ENCODE measurements around the gene MRGPRG.

The MRGPRG gene

GRCh38 chr11:3225826-3226750, 7.5 kb upstream of the MRGPRG start:
- Histone ChIP-seq H3K27ac (ENCODE audit: insufficient read depth, low read depth, low read length, poor library complexity, severe bottlenecking) (no peak overlapping the region), H3K27me3 (ENCODE audit: control insufficient read depth, insufficient read depth, low read length, poor library complexity, severe bottlenecking) (no peaks in the 10 kb centered on the region), H3K9me3 (ENCODE audit: control insufficient read depth, low read length) (no peaks in the 10 kb centered on the region), H3K36me3 (ENCODE audit: control insufficient read depth, insufficient read depth, low read length) (no peaks in the 10 kb centered on the region), H3K4me3 (ENCODE audit: insufficient read depth, low read depth, low read length) (no peak overlapping the region), H3K4me1 (ENCODE audit: control insufficient read depth, insufficient read depth, low read length) (peaks cover 10% of the 10 kb centered on the region)
- WGBS, 2 experiments: 93 to 94% methylated on average over 20 of the region's 21 CpGs

- Histone ChIP-seq H3K4me3 (ENCODE audit: insufficient read depth, low read depth, low read length) (no peak overlapping the region), H3K27ac (ENCODE audit: insufficient read depth, low read depth, low read length, poor library complexity, severe bottlenecking) (no peak overlapping the region), H3K36me3 (ENCODE audit: control insufficient read depth, insufficient read depth, low read length) (no peaks in the 10 kb centered on the region), H3K9me3 (ENCODE audit: control insufficient read depth, low read length) (no peaks in the 10 kb centered on the region), H3K4me1 (ENCODE audit: control insufficient read depth, insufficient read depth, low read length) (peaks cover 10% of the 10 kb centered on the region), H3K27me3 (ENCODE audit: control insufficient read depth, insufficient read depth, low read length, poor library complexity, severe bottlenecking) (no peaks in the 10 kb centered on the region)
- WGBS, 2 experiments: 79 to 82% methylated on average over 17 of the region's 17 CpGs
Measured at GRCh38 chr11:3225159-3225758, 6.6 kb upstream of the MRGPRG start.

- Histone ChIP-seq H3K4me1 (ENCODE audit: control insufficient read depth, insufficient read depth, low read length) (peaks cover 10% of the 10 kb centered on the region), H3K4me3 (ENCODE audit: insufficient read depth, low read depth, low read length) (no peak overlapping the region), H3K9me3 (ENCODE audit: control insufficient read depth, low read length) (no peaks in the 10 kb centered on the region), H3K36me3 (ENCODE audit: control insufficient read depth, insufficient read depth, low read length) (no peaks in the 10 kb centered on the region), H3K27me3 (ENCODE audit: control insufficient read depth, insufficient read depth, low read length, poor library complexity, severe bottlenecking) (no peaks in the 10 kb centered on the region), H3K27ac (ENCODE audit: insufficient read depth, low read depth, low read length, poor library complexity, severe bottlenecking) (no peak overlapping the region)
- 77 to 83% methylated on average over 21 of the region's 21 CpGs for WGBS, 2 experiments
Measured at GRCh38 chr11:3224401-3225057, 5.9 kb upstream of the MRGPRG start.

GRCh38 chr11:3223932-3224381, 5.3 kb upstream of the MRGPRG start:
- 31 to 47% methylated on average over 4 of the region's 4 CpGs for WGBS, 2 experiments
- H3K4me3 ChIP-seq (ENCODE audit: insufficient read depth, low read depth, low read length): no peak overlapping the region
- H3K27me3 ChIP-seq (ENCODE audit: control insufficient read depth, insufficient read depth, low read length, poor library complexity, severe bottlenecking): no peaks in the 10 kb centered on the region

GRCh38 chr11:3222941-3223915, 4.6 kb upstream of the MRGPRG start:
- Histone ChIP-seq H3K4me3 (ENCODE audit: insufficient read depth, low read depth, low read length) (no peak overlapping the region), H3K9me3 (ENCODE audit: control insufficient read depth, low read length) (no peaks in the 10 kb centered on the region), H3K4me1 (ENCODE audit: control insufficient read depth, insufficient read depth, low read length) (peaks cover 10% of the 10 kb centered on the region), H3K36me3 (ENCODE audit: control insufficient read depth, insufficient read depth, low read length) (no peaks in the 10 kb centered on the region), H3K27me3 (ENCODE audit: control insufficient read depth, insufficient read depth, low read length, poor library complexity, severe bottlenecking) (no peaks in the 10 kb centered on the region), H3K27ac (ENCODE audit: insufficient read depth, low read depth, low read length, poor library complexity, severe bottlenecking) (no peak overlapping the region)
- 86 to 87% methylated on average over 34 to 36 of the region's 36 CpGs for WGBS, 2 experiments

More at GRCh38 chr11:3223932-3224381, 5.3 kb upstream of the MRGPRG start:
- no peaks in the 10 kb centered on the region for H3K9me3 ChIP-seq (ENCODE audit: control insufficient read depth, low read length)
- H3K4me1 ChIP-seq (ENCODE audit: control insufficient read depth, insufficient read depth, low read length): peaks cover 10% of the 10 kb centered on the region
- no peak overlapping the region for H3K27ac ChIP-seq (ENCODE audit: insufficient read depth, low read depth, low read length, poor library complexity, severe bottlenecking)
- H3K36me3 ChIP-seq (ENCODE audit: control insufficient read depth, insufficient read depth, low read length): no peaks in the 10 kb centered on the region

GRCh38 chr11:3222003-3222855, 3.6 kb upstream of the MRGPRG start:
- 8 to 27% methylated on average over 1 of the region's 37 CpGs for WGBS, 2 experiments
- Histone ChIP-seq H3K27me3 (ENCODE audit: control insufficient read depth, insufficient read depth, low read length, poor library complexity, severe bottlenecking) (no peaks in the 10 kb centered on the region), H3K4me3 (ENCODE audit: insufficient read depth, low read depth, low read length) (no peak overlapping the region)

GRCh38 chr11:3221408-3222002, 2.9 kb upstream of the MRGPRG start:
- Histone ChIP-seq H3K9me3 (ENCODE audit: control insufficient read depth, low read length) (no peaks in the 10 kb centered on the region), H3K4me3 (ENCODE audit: insufficient read depth, low read depth, low read length) (no peak overlapping the region), H3K36me3 (ENCODE audit: control insufficient read depth, insufficient read depth, low read length) (no peaks in the 10 kb centered on the region), H3K27ac (ENCODE audit: insufficient read depth, low read depth, low read length, poor library complexity, severe bottlenecking) (no peak overlapping the region), H3K4me1 (ENCODE audit: control insufficient read depth, insufficient read depth, low read length) (peaks cover 10% of the 10 kb centered on the region), H3K27me3 (ENCODE audit: control insufficient read depth, insufficient read depth, low read length, poor library complexity, severe bottlenecking) (no peaks in the 10 kb centered on the region)
- no CpG with 5 or more reads among the region's 27 CpGs for WGBS, 2 experiments

More at GRCh38 chr11:3222003-3222855, 3.6 kb upstream of the MRGPRG start:
- Histone ChIP-seq H3K27ac (ENCODE audit: insufficient read depth, low read depth, low read length, poor library complexity, severe bottlenecking) (no peak overlapping the region), H3K4me1 (ENCODE audit: control insufficient read depth, insufficient read depth, low read length) (peaks cover 10% of the 10 kb centered on the region), H3K9me3 (ENCODE audit: control insufficient read depth, low read length) (no peaks in the 10 kb centered on the region), H3K36me3 (ENCODE audit: control insufficient read depth, insufficient read depth, low read length) (no peaks in the 10 kb centered on the region)

GRCh38 chr11:3220521-3221407, 2.2 kb upstream of the MRGPRG start:
- no CpG with 5 or more reads among the region's 21 CpGs for WGBS, 2 experiments
- H3K4me3 ChIP-seq (ENCODE audit: insufficient read depth, low read depth, low read length): no peak overlapping the region
- peaks cover 10% of the 10 kb centered on the region for H3K4me1 ChIP-seq (ENCODE audit: control insufficient read depth, insufficient read depth, low read length)
- no peaks in the 10 kb centered on the region for H3K27me3 ChIP-seq (ENCODE audit: control insufficient read depth, insufficient read depth, low read length, poor library complexity, severe bottlenecking)
- no peak overlapping the region for H3K27ac ChIP-seq (ENCODE audit: insufficient read depth, low read depth, low read length, poor library complexity, severe bottlenecking)
- H3K9me3 ChIP-seq (ENCODE audit: control insufficient read depth, low read length): no peaks in the 10 kb centered on the region
- no peaks in the 10 kb centered on the region for H3K36me3 ChIP-seq (ENCODE audit: control insufficient read depth, insufficient read depth, low read length)
